IPS-15b (cell line): ENCODE data around the gene CCDC102B.

Experiments used
- H3K27me3 ChIP-seq: one replicate; pipeline ENCODE4 v1.6.1; 2013; ENCODE audit warnings: low read length; ENCODE audit not compliant: control insufficient read depth, insufficient read depth
- H3K36me3 ChIP-seq: one replicate; pipeline ENCODE4 v1.6.1; 2013; ENCODE audit warnings: low read length; ENCODE audit not compliant: control insufficient read depth, insufficient read depth
- H3K4me1 ChIP-seq: one replicate; pipeline ENCODE4 v1.6.1; 2013; ENCODE audit warnings: mild to moderate bottlenecking, low read length; ENCODE audit not compliant: control insufficient read depth, insufficient read depth
- H3K4me3 ChIP-seq: one replicate; pipeline ENCODE4 v1.5.1; 2013; ENCODE audit warnings: low read depth, low read length
- H3K9ac ChIP-seq: one replicate; pipeline ENCODE4 v1.6.1; 2013; ENCODE audit warnings: low read depth, mild to moderate bottlenecking, low read length
- H3K9me3 ChIP-seq: one replicate; pipeline ENCODE4 v1.6.1; 2013; ENCODE audit warnings: mild to moderate bottlenecking, low read length; ENCODE audit not compliant: control insufficient read depth, insufficient read depth

Gene CCDC102B

DNA sequence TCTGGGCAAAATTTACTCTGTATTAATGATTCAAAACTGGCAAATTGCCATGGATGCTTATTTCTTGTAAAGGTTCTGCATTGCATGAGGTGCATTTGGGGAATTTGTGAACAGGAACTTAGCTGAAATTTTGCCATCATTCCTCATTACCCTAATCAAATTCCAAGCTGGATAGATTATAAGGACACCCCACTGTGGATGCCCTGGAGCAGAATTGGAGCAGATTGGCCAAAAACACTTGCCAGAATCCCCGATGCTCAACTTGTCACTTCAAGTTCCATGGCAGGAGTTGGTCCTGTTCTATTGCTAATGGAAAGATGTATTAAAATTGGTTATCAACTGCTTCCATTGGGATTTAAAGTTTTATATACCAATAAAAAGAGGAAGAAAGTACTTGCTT, 237.9 kb downstream of the CCDC102B start:
- H3K36me3 ChIP-seq, result no peaks in the 10 kb centered on the region
- H3K9me3 ChIP-seq, result no peaks in the 10 kb centered on the region
- no peak overlapping the region for H3K4me3 ChIP-seq
- H3K4me1 ChIP-seq, result no peaks in the 10 kb centered on the region
- H3K9ac ChIP-seq, result no peak overlapping the region
- H3K27me3 ChIP-seq, result no peaks in the 10 kb centered on the region

DNA sequence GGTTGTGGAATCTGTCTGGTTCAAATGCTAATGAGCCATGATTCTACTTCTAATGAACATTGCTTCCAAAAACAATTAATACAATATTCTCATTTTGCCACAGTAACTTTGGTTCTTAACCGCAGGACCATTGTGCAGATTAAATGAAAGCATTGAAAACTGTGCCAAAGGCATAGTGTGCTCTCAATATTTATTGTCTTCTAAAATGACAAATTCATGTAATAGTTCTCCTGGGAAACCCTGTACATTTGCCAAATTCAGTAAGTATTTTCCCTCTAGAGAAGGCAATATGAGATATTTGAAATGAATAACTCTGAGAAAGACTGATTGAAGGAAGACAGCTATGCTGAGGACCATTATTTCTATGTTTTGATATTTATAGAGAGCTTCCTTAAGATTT, 246.3 kb downstream of the CCDC102B start:
- Histone ChIP-seq H3K9me3 (no peaks in the 10 kb centered on the region), H3K27me3 (no peaks in the 10 kb centered on the region), H3K36me3 (no peaks in the 10 kb centered on the region), H3K4me1 (no peaks in the 10 kb centered on the region), H3K4me3 (no peak overlapping the region), H3K9ac (no peak overlapping the region)

GRCh38 chr18:69064063-69064462, 266.2 kb downstream of the CCDC102B start:
- H3K9me3 ChIP-seq, result no peaks in the 10 kb centered on the region

GRCh38 chr18:69067048-69067447, 269.2 kb downstream of the CCDC102B start:
- Histone ChIP-seq H3K9ac (no peak overlapping the region), H3K36me3 (no peaks in the 10 kb centered on the region)

More at GRCh38 chr18:69064063-69064462, 266.2 kb downstream of the CCDC102B start:
- Histone ChIP-seq H3K4me1 (no peaks in the 10 kb centered on the region), H3K36me3 (no peaks in the 10 kb centered on the region), H3K4me3 (no peak overlapping the region), H3K9ac (no peak overlapping the region), H3K27me3 (no peaks in the 10 kb centered on the region)

DNA sequence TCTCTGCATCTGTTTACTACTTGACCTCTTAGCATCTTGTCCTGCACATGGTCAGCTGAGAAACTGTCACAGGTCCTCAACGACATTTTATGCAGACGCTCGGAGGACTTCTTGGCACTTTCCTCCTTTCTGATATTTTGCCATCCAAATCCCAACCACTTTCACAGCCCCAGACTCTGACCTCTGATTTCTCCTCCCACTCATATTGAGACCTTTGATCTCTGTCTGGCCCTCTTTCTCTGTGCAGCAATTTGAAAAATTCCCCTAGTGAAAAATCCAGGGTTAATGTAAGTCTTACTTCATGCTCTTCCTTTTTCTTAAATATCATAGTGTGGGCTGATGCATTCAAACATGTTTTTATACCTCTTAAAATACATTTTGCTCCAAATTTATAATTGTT, 273.8 kb downstream of the CCDC102B start:
- no peak overlapping the region for H3K4me3 ChIP-seq
- H3K9ac ChIP-seq, result no peak overlapping the region
- H3K4me1 ChIP-seq, result no peaks in the 10 kb centered on the region
- no peaks in the 10 kb centered on the region for H3K9me3 ChIP-seq
- no peaks in the 10 kb centered on the region for H3K27me3 ChIP-seq
- H3K36me3 ChIP-seq, result no peaks in the 10 kb centered on the region

More at GRCh38 chr18:69067048-69067447, 269.2 kb downstream of the CCDC102B start:
- no peaks in the 10 kb centered on the region for H3K27me3 ChIP-seq
- no peaks in the 10 kb centered on the region for H3K4me1 ChIP-seq
- no peak overlapping the region for H3K4me3 ChIP-seq
- H3K9me3 ChIP-seq, result no peaks in the 10 kb centered on the region

DNA sequence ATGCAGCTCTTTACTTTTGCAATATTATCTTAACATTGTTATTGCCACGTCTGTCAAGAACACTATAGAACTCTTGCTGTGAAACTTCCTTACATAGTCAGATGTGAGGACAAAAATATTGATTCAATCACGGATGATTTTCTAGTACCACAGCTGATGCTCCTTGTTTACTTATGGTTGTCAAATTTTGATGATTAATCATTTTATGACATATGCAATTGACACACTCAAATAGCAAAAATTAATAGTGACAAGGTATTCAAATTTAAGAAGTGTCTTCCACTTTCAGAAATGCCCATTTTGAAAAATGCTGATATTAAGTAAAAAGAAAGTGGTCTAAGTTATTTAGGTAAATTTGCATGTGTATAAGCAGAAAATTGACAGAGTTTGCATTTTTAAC, 284.0 kb downstream of the CCDC102B start:
- H3K9ac ChIP-seq, result no peak overlapping the region
- no peaks in the 10 kb centered on the region for H3K36me3 ChIP-seq
- no peaks in the 10 kb centered on the region for H3K4me1 ChIP-seq
- no peaks in the 10 kb centered on the region for H3K27me3 ChIP-seq
- no peaks in the 10 kb centered on the region for H3K9me3 ChIP-seq
- H3K4me3 ChIP-seq, result no peak overlapping the region

DNA sequence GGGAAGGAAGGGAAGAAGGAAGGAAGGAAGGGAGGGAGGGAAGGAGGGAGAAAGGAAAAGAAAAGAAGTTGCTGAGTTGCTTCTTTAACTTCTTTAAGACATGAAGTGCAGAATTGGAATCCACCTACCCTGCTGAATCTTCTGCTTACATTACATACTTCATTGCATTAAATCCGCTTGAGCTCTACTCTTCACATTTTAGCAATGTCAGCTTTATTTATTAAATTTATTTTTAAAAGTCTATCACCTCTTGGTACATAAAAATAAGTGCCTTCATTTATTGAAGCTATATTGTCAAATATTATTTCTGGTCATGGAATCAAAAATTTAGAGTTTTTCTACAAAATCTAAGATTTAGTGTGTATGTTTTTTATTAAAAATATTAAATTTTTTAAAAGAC, 284.6 kb downstream of the CCDC102B start:
- Histone ChIP-seq H3K4me1 (no peaks in the 10 kb centered on the region), H3K9me3 (no peaks in the 10 kb centered on the region), H3K9ac (no peak overlapping the region), H3K27me3 (no peaks in the 10 kb centered on the region), H3K4me3 (no peak overlapping the region), H3K36me3 (no peaks in the 10 kb centered on the region)

DNA sequence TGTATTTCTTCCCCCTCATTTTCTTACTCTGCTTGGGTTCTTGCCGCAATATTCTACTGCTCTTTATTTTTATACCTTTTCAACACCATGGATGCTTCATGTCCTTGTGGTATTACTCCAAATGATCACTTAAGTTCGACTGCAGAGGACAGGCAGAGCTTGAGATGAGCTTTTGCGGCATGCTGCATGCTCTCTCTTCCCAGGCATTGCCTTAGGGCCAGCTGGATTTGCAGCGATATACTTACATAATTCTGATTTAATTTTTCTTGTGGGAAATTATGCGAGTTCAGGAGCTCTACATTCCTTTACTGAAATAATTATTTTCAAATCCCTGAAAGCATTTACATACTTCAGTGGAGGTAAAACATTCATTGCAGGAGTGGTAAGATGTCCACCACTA, 288.1 kb downstream of the CCDC102B start:
- no peaks in the 10 kb centered on the region for H3K9me3 ChIP-seq
- no peak overlapping the region for H3K4me3 ChIP-seq
- H3K4me1 ChIP-seq, result no peaks in the 10 kb centered on the region
- no peaks in the 10 kb centered on the region for H3K36me3 ChIP-seq
- H3K27me3 ChIP-seq, result no peaks in the 10 kb centered on the region
- H3K9ac ChIP-seq, result no peak overlapping the region

- Histone ChIP-seq H3K4me3 (no peak overlapping the region), H3K27me3 (no peaks in the 10 kb centered on the region), H3K4me1 (no peaks in the 10 kb centered on the region), H3K36me3 (no peaks in the 10 kb centered on the region), H3K9ac (no peak overlapping the region), H3K9me3 (no peaks in the 10 kb centered on the region)
Measured at GRCh38 chr18:69088973-69089372, 291.1 kb downstream of the CCDC102B start.

- Histone ChIP-seq H3K36me3 (no peaks in the 10 kb centered on the region), H3K4me1 (no peaks in the 10 kb centered on the region), H3K27me3 (no peaks in the 10 kb centered on the region), H3K9ac (no peak overlapping the region), H3K4me3 (no peak overlapping the region), H3K9me3 (no peaks in the 10 kb centered on the region)
Measured at GRCh38 chr18:69097349-69097748, 299.5 kb downstream of the CCDC102B start.

- no peak overlapping the region for H3K9ac ChIP-seq
- H3K27me3 ChIP-seq, result no peaks in the 10 kb centered on the region
- H3K9me3 ChIP-seq, result no peaks in the 10 kb centered on the region
- H3K36me3 ChIP-seq, result no peaks in the 10 kb centered on the region
- no peak overlapping the region for H3K4me3 ChIP-seq
- no peaks in the 10 kb centered on the region for H3K4me1 ChIP-seq
Measured at GRCh38 chr18:69102959-69103358, 305.1 kb downstream of the CCDC102B start.
